Measurements from ENCODE around the gene NACA2.
"Not testable (repeated sequence)": the region's sequence is repeated elsewhere in the genome, so short reads cannot be mapped to it uniquely, and the experiment has no call there.

NACA2 gene

DNA sequence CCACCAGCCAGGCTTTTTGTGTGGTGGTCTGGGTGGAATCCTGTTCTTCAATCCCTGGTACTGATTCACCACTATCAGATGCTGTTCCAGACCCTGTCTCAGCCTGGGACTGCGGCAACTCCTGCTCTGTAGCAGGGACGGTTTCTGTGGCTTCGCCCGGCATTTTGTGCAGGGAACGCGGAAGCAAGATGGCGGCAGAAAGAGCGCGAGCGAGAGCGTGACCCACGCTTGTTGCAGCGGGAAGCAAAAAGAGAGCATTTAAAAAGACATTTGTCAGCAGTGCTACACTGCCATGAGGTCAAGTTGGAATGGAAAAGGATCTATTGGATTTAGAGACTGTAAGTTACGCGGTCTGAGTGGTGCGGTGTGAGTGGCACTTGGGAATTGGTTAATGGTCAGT is at the start of gene NACA2:
Gene NACA2, minus strand, starts transcription at position 202 of the 400 bp plus-strand sequence. Its CDS starts 39 bp downstream, at position 163.
- no peak for DNase-seq (ENCODE audit: low read depth in 4 of 4, low spot score in 1 of 4)

DNA sequence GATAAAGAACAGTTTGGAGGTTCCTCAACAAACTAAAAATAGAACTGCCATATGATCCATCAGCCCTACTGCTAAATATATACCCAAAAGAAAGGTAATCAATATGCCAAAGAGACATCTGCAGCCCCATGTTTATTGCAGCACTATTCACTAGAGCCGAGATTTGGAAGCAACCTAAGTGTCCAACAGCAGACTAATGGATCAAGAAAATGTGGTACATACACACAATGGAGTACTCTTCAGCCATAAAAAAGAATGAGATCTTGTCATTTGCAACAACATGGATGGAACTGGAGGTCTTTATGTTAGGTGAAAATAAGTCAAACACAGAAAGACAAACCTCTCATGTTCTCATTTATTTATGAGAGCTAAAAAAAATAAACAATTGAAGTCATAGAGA is 48.8 kb upstream of the NACA2 start:
- DNase-seq (ENCODE audit: low read depth in 4 of 4, low spot score in 1 of 4) = no peak

- DNase-seq (ENCODE audit: low read depth in 4 of 4, low spot score in 1 of 4) = no peak
Measured at GRCh38 chr17:61638087-61638486, 47.1 kb upstream of the NACA2 start.

DNA sequence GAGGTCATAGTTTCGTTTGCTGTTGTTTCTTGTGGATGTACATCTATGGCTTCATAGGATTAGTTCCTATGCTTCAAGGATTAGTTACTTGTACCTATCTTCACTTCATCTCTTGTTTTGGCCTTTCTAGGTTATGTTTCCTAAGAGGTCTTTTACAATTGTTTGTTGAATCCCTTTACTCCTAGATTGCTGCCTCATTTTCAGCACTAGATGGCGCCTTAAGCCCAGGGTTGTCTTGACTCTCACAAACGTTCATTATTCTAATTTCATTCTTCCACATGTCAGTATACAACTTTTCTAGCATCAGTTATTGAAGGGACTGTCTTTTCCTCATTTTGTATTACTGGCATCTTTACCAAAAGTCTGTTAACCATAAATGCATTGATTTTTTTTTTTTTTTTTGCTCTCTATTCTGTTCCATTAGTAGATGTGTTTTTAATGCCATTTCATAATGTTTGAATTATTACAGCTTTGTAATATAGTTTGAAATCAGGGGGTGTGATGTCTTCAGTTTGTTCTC is 45.0 kb upstream of the NACA2 start:
- DNase-seq (ENCODE audit: low read depth in 4 of 4, low spot score in 1 of 4) = peak; percentile 5 to 26 (median 13)

- no peak for DNase-seq (ENCODE audit: low read depth in 4 of 4, low spot score in 1 of 4)
Measured at GRCh38 chr17:61634942-61635538, 44.0 kb upstream of the NACA2 start.

DNA sequence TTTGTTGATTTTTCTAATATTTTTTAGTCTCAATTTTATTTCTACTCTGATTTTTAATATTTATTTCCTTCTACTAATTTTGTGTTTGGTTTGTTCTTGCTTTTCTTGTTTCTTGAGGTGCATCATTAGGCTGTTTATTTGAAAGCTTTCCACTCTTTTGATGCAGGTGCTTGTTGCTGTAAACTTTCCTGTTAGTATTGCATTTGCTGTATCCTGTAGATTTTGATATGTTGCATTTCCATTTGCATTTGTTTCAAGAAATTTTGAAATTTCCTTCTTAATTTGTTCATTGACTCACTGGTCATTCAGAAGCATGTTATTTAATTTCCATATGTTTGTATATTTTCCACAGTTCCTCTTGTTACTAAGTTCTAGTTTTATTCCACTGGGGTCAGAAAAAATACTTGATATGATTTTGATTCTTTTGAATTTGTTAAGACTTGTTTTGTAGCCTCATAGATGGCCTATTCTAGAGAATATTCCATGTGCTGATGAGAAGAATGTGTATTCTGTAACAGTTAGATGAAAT is 43.1 kb upstream of the NACA2 start:
- DNase-seq (ENCODE audit: low read depth in 4 of 4, low spot score in 1 of 4) = no peak

DNA sequence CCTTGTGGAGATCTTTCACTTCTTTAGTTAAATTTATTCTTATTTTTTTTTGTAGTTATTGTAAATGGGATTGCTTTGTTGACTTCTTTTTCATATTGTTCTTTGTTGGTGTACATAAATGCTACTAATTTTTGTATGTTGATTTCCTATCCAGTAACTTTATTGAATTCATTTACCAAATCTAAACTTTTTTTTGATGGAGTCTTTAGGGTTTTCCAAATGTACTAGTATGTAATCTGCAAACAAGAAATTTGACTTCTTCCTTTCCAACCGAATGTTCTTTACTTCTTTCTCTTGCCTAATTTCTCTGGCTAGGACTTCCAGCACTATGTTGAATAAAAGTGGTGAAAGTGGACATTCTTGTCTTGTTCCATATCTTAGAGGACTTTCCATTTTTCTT is 41.8 kb upstream of the NACA2 start:
- no peak for DNase-seq (ENCODE audit: low read depth in 4 of 4, low spot score in 1 of 4)

DNA sequence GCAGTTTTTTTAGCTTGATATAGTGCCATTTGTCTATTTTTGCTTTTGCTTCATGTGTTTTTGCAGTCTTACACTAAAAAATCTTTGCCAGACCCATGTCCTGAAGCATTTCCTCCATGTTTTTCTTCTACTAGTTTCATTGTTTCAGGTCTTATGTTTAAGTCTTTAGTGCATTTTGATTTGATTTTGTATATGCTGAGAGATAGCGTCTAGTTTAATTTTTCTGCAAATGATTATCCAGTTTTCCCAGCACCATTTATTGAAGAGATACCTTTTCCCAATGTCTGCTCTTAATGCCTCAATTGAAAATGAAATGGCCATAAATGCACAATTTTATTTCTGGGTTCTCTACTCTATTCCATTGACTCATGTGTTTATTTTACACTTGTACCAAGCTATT is 40.8 kb upstream of the NACA2 start:
- DNase-seq (ENCODE audit: low read depth in 4 of 4, low spot score in 1 of 4) = no peak

DNA sequence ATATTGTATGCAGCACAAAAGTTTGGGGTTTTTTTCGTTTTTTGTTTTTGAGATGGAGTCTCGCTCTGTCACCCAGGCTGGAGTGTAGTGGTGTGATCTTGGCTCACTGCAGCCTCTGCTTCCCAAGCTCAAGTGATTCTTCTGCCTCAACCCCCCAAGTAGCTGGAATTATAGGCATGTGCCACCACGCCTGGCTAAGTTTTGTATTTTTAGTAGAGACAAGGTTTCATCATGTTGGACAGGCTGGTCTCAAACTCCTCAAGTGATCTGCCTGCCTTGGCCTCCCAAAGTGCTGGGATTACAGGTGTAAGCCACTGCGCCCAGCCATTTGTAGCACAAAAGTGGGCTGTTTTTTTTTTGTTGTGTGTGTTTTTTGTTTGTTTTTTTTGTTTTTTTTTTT is 37.1 kb upstream of the NACA2 start:
- not testable (repeated sequence) for DNase-seq (ENCODE audit: low read depth in 4 of 4, low spot score in 1 of 4)

DNA sequence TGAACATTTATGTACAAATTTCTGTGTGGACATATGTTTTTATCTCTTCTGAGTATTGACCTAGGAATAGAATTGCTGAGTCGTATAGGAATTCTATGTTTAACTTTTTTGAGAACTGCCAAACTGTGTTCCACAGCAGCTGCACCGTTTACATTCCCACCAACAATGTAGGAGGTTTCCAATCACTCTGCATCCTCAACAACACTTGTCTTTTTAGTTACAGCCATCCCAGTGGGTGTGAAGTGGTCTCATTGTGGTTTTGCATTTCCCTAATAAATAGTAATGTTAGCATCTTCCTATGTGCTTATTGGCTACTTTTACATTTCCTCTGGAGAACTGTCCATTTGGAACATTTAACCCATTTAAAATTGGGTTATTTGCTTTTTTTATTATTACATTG is 36.6 kb upstream of the NACA2 start:
- DNase-seq (ENCODE audit: low read depth in 4 of 4, low spot score in 1 of 4) = no peak

GRCh38 chr17:61627125-61627524 is 36.1 kb upstream of the NACA2 start:
- no peak for DNase-seq (ENCODE audit: low read depth in 4 of 4, low spot score in 1 of 4)

GRCh38 chr17:61625564-61625963 is 34.5 kb upstream of the NACA2 start:
- no peak for DNase-seq (ENCODE audit: low read depth in 4 of 4, low spot score in 1 of 4)

GRCh38 chr17:61624951-61625350 is 33.9 kb upstream of the NACA2 start:
- DNase-seq (ENCODE audit: low read depth in 4 of 4, low spot score in 1 of 4) = no peak

DNA sequence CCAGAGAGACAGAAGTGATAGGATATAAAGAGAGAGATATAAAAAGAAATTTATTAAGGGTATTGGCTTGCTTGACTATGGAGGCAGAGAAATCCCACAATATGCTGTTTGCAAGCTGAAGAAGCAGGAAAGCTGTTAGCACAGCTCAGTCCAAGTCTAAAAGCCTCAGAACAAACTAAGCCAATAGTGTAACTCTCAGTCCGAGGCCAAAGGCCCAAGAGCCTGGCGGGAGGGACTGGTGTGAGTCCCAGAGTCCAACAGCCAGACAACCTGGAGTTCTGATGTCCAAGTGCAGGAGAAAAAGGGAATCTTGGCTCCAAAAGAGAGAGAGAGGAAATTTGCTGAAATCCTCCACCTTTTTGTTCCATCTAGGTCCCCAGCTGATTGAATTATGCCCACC is 30.3 kb upstream of the NACA2 start:
- no peak for DNase-seq (ENCODE audit: low read depth in 4 of 4, low spot score in 1 of 4)

DNA sequence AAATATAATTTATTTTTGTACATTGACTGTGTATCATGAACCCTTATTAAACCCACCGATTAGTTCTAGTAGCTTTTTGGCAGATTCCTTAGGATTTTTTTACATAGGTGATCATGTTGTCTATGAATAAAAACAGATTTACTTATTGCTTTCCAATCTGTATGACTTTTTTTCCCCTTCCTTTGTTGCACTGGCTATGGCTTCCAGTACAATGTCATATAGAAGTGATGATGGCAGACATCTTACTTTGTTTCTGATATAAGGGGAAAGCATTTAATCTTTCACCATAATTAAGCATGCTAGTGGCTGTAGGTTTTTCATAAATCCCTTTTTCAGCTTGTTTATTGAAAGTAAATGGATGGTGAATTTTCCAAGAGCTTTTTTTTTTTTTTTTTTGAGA is 28.9 kb upstream of the NACA2 start:
- DNase-seq (ENCODE audit: low read depth in 4 of 4, low spot score in 1 of 4) = no peak

GRCh38 chr17:61619493-61619892 is 28.5 kb upstream of the NACA2 start:
- DNase-seq (ENCODE audit: low read depth in 4 of 4, low spot score in 1 of 4) = no peak

GRCh38 chr17:61618950-61619349 is 27.9 kb upstream of the NACA2 start:
- no peak for DNase-seq (ENCODE audit: low read depth in 4 of 4, low spot score in 1 of 4)

DNA sequence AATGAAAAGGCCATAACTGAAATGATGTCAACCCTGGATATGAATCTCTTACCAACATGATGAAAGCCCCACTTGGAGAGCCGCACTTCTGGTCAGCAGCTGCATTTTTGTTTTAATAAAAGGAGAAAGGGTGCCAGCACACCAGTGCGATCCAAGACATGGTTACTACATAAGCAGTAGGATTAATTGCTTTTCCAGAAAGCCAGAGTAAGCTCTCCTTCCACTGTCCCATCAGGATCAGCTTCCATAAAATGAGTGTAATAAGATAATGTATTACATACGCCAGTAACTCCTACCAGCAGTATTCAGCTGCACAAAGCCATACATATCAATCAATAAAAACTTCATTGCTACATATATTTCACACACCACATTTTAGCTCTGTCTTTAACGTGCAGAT is 26.3 kb upstream of the NACA2 start:
- DNase-seq (ENCODE audit: low read depth in 4 of 4, low spot score in 1 of 4) = no peak

DNA sequence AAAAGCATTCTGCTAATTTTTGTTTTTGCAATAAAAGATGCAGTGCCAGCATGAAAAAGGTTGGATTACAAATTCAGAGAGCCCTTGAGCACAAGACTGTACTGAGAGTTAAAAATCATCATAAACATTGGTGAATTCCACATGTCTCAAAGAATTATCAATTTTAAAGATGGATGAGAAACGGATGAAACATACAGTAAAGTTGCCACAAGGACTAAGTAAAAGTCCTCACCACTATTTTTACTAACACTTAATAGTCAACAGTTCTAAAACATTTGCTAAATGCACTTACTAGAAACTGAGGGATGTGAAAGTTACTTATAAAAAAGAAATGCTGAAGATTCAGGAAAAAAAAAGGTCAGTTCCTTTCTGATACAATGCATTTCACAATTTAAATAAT is 25.8 kb upstream of the NACA2 start:
- no peak for DNase-seq (ENCODE audit: low read depth in 4 of 4, low spot score in 1 of 4)

DNA sequence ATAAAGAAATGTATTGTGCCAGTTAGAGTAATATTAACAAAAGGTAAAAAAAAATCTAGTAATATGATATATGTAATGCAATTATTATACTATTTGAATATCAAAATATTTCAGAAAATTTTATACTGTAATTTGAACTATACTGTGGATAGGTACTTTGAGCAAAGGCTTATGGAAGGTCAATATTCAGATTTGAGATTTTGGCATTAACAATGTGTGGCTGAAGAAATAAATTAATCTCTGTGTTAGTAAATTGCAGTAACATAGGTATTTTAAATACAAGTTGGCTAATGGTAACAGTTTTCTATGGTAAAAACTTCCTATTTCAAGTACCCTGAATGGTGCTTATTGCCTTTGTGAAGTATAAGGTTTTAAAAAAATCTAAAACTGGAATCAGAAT is 23.2 kb upstream of the NACA2 start:
- no peak for DNase-seq (ENCODE audit: low read depth in 4 of 4, low spot score in 1 of 4)

DNA sequence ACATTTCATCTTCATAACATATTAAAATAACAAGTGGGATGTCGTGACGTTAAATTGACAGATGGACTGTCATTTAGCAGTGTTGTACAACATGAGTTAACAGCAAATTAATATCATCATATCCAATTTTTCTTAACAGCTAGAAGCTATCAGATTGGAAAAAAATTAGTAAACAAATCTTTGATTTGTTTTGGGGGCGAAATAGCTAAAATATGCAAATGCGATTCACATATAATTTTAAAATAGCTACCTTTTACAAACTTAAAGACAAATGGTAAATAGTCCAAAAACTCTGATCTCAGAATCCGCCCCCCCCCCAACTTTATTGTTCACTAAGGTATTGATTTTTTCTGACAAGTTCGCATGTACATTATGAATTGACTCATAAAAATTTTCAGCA is 20.3 kb upstream of the NACA2 start:
- DNase-seq (ENCODE audit: low read depth in 4 of 4, low spot score in 1 of 4) = no peak

GRCh38 chr17:61605692-61606091 is 14.7 kb upstream of the NACA2 start:
- DNase-seq (ENCODE audit: low read depth in 4 of 4, low spot score in 1 of 4) = no peak

GRCh38 chr17:61601297-61601696 is 10.3 kb upstream of the NACA2 start:
- no peak for DNase-seq (ENCODE audit: low read depth in 4 of 4, low spot score in 1 of 4)

Measured in stimulated activated CD4-positive, alpha-beta T cell treated with anti-CD3 and anti-CD28 coated beads, Interleukin-1b, Interleukin-23, amount 100 ng/mL, for 24 hours (primary cell).